SK-N-SH treated with all-trans-retinoic acid at 6 μM for 48 hours (cell line): Measurements from ENCODE around the gene KLHL26.

ENCODE experiments used
- ATAC-seq: fragments of 200-7000 bp; cut with Tn5 transposase; 3 replicates; pipeline ENCODE4 v1.9.1; 2020; ENCODE audit warnings: mild to moderate bottlenecking, moderate library complexity
- ARNTL ChIP-seq: fragments of 450-650 bp; formaldehyde crosslinking; IDR thresholded peaks from 2 replicates; pipeline ENCODE4 v1.5.0; 2020; ENCODE audit warnings: low read depth, mild to moderate bottlenecking, moderate library complexity, borderline replicate concordance
- BACH2 ChIP-seq: fragments of 250-450 bp; sonication (Bioruptor Pico); IDR thresholded peaks from 2 replicates; pipeline ENCODE4 v1.9.0; 2021; ENCODE audit warnings: mild to moderate bottlenecking, borderline replicate concordance
- CREB5 ChIP-seq: fragments of 250-450 bp; sonication (Bioruptor Pico); IDR thresholded peaks from 2 replicates; pipeline ENCODE4 v1.5.1; 2020; ENCODE audit warnings: low read depth, mild to moderate bottlenecking, moderate library complexity
- CSDC2 ChIP-seq: fragments of 250-450 bp; sonication (Bioruptor Pico); IDR thresholded peaks from 2 replicates; pipeline ENCODE4 v1.5.0; 2020; ENCODE audit warnings: mild to moderate bottlenecking, moderate library complexity
- CSRNP3 ChIP-seq: fragments of 250-450 bp; sonication (Bioruptor Pico); IDR thresholded peaks from 2 replicates; pipeline ENCODE4 v1.5.1; 2021; ENCODE audit warnings: mild to moderate bottlenecking, moderate library complexity
- ESRRG ChIP-seq: fragments of 250-450 bp; sonication (Bioruptor Pico); IDR thresholded peaks from 2 replicates; pipeline ENCODE4 v1.6.1; 2021; ENCODE audit warnings: mild to moderate bottlenecking
- GLIS3 ChIP-seq: fragments of 250-450 bp; sonication (Bioruptor Pico); IDR thresholded peaks from 2 replicates; pipeline ENCODE4 v1.5.0; 2020; ENCODE audit warnings: mild to moderate bottlenecking, moderate library complexity
- ISL1 ChIP-seq: fragments of 250-450 bp; sonication (Bioruptor Pico); IDR thresholded peaks from 2 replicates; pipeline ENCODE4 v2.1.2; 2022; ENCODE audit warnings: mild to moderate bottlenecking, moderate library complexity
- PATZ1 ChIP-seq: fragments of 250-450 bp; sonication (Bioruptor Pico); IDR thresholded peaks from 2 replicates; pipeline ENCODE4 v1.8.0; 2020; ENCODE audit warnings: mild to moderate bottlenecking, moderate library complexity, borderline replicate concordance
- POU6F1 ChIP-seq: fragments of 250-450 bp; sonication (Bioruptor Pico); IDR thresholded peaks from 2 replicates; pipeline ENCODE4 v1.8.0; 2021; ENCODE audit warnings: low read depth, mild to moderate bottlenecking, moderate library complexity, borderline replicate concordance
- PPARA ChIP-seq: fragments of 250-450 bp; sonication (Bioruptor Pico); IDR thresholded peaks from 2 replicates; pipeline ENCODE4 v1.5.0; 2020; ENCODE audit warnings: mild to moderate bottlenecking, borderline replicate concordance
- SNAI2 ChIP-seq: fragments of 250-450 bp; sonication (Bioruptor Pico); IDR thresholded peaks from 2 replicates; pipeline ENCODE4 v1.5.0; 2020; ENCODE audit warnings: mild to moderate bottlenecking, moderate library complexity
- TCF4 ChIP-seq: fragments of 250-450 bp; sonication (Bioruptor Pico); IDR thresholded peaks from 2 replicates; pipeline ENCODE4 v1.8.0; 2021; ENCODE audit warnings: mild to moderate bottlenecking, moderate library complexity, borderline replicate concordance
- TOX ChIP-seq: fragments of 250-450 bp; sonication (Bioruptor Pico); IDR thresholded peaks from 2 replicates; pipeline ENCODE4 v1.8.0; 2021; ENCODE audit warnings: mild to moderate bottlenecking, moderate library complexity, borderline replicate concordance
- ZC3H10 ChIP-seq: fragments of 250-450 bp; sonication (Bioruptor Pico); IDR thresholded peaks from 2 replicates; pipeline ENCODE4 v1.5.1; 2021; ENCODE audit warnings: mild to moderate bottlenecking, moderate library complexity
- ZFP3 ChIP-seq: fragments of 250-450 bp; sonication (Bioruptor Pico); IDR thresholded peaks from 2 replicates; pipeline ENCODE4 v1.5.0; 2020; ENCODE audit warnings: mild to moderate bottlenecking, moderate library complexity
- ZFP30 ChIP-seq: fragments of 450-650 bp; formaldehyde crosslinking; IDR thresholded peaks from 2 replicates; pipeline ENCODE4 v1.5.0; 2022; ENCODE audit warnings: mild to moderate bottlenecking, moderate library complexity
- ZNF565 ChIP-seq: fragments of 450-650 bp; formaldehyde crosslinking; conservative IDR thresholded peaks from 2 replicates; pipeline ENCODE4 v1.5.0; 2020; ENCODE audit warnings: low read depth, mild to moderate bottlenecking, moderate library complexity
- ZNF70 ChIP-seq: fragments of 450-650 bp; formaldehyde crosslinking; IDR thresholded peaks from 2 replicates; pipeline ENCODE4 v1.5.0; 2020; ENCODE audit warnings: mild to moderate bottlenecking, moderate library complexity
- ZNF8 ChIP-seq: fragments of 450-650 bp; formaldehyde crosslinking; IDR thresholded peaks from 2 replicates; pipeline ENCODE4 v1.5.0; 2020; ENCODE audit warnings: mild to moderate bottlenecking, moderate library complexity
- TF ChIP-seq, protein P1 (sequence below): fragments of 250-450 bp; sonication (Bioruptor Pico); IDR thresholded peaks from 2 replicates; pipeline ENCODE4 v1.5.0; 2020; ENCODE audit warnings: mild to moderate bottlenecking, moderate library complexity

The KLHL26 gene

GRCh38 chr19:18637673-18638630, 1.1 kb downstream of the KLHL26 start:
- ATAC-seq: no peak
- TF ChIP-seq ZNF70 (CRISPR knock-in tag): no peak
- TF ChIP-seq, protein P1, sequence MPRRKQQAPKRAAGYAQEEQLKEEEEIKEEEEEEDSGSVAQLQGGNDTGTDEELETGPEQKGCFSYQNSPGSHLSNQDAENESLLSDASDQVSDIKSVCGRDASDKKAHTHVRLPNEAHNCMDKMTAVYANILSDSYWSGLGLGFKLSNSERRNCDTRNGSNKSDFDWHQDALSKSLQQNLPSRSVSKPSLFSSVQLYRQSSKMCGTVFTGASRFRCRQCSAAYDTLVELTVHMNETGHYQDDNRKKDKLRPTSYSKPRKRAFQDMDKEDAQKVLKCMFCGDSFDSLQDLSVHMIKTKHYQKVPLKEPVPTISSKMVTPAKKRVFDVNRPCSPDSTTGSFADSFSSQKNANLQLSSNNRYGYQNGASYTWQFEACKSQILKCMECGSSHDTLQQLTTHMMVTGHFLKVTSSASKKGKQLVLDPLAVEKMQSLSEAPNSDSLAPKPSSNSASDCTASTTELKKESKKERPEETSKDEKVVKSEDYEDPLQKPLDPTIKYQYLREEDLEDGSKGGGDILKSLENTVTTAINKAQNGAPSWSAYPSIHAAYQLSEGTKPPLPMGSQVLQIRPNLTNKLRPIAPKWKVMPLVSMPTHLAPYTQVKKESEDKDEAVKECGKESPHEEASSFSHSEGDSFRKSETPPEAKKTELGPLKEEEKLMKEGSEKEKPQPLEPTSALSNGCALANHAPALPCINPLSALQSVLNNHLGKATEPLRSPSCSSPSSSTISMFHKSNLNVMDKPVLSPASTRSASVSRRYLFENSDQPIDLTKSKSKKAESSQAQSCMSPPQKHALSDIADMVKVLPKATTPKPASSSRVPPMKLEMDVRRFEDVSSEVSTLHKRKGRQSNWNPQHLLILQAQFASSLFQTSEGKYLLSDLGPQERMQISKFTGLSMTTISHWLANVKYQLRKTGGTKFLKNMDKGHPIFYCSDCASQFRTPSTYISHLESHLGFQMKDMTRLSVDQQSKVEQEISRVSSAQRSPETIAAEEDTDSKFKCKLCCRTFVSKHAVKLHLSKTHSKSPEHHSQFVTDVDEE: no peak
- TF ChIP-seq PPARA: no peak
- TF ChIP-seq BACH2 (CRISPR knock-in tag): no peak
- TF ChIP-seq TCF4 (CRISPR knock-in tag): no peak
- no peak for TF ChIP-seq SNAI2 (CRISPR knock-in tag)
- TF ChIP-seq ISL1: no peak
- no peak for TF ChIP-seq ESRRG
- no peak for TF ChIP-seq ZFP30
- TF ChIP-seq POU6F1 (CRISPR knock-in tag): no peak
- no peak for TF ChIP-seq ZNF565 (CRISPR knock-in tag)
- no peak for TF ChIP-seq PATZ1 (CRISPR knock-in tag)
- no peak for TF ChIP-seq ZC3H10
- no peak for TF ChIP-seq ARNTL (CRISPR knock-in tag)
- TF ChIP-seq CREB5: no peak
- no peak for TF ChIP-seq GLIS3 (CRISPR knock-in tag)
- TF ChIP-seq, all 23 proteins: peak for 0

DNA sequence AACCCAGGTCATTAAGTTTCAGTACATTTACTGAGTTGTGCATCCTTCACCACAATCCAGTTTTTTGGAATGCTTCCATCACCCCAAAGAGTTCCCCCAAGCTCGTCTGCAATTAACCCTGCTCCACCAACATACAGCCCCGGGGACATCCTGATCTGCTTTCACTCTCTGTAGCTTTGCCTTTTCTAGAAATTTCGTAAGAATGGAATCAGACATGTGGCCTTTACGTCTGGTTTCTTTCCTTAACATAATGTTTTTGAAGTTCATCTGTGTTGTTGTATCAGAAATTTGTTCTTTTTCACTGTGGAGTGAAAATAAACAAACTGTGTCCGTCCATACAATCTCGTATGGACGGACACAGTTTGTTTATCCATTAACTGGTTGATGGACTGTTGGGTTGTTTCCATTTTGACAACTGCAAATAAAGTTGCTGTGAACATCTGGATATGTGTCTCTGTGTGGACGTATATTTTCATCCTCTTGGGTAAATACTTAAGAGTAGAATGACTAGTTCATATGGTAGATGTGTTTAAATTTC, 2.9 kb downstream of the KLHL26 start:
- ATAC-seq: no peak
- TF ChIP-seq CREB5 (no peak), ZNF70 (CRISPR knock-in tag) (no peak), ZFP3 (no peak), ESRRG (no peak), ZNF565 (CRISPR knock-in tag) (no peak), ISL1 (no peak), ZC3H10 (no peak), CSDC2 (no peak), ARNTL (CRISPR knock-in tag) (no peak), ZFP30 (no peak), BACH2 (CRISPR knock-in tag) (no peak), POU6F1 (CRISPR knock-in tag) (no peak), TOX (CRISPR knock-in tag) (no peak), GLIS3 (CRISPR knock-in tag) (no peak), SNAI2 (CRISPR knock-in tag) (no peak), TCF4 (CRISPR knock-in tag) (no peak), CSRNP3 (no peak), ZNF8 (CRISPR knock-in tag) (no peak)
- TF ChIP-seq, protein P1: no peak
